GM21528 (cell line): ENCODE results near the gene ADARB1.
"Not testable (repeated sequence)": the region's sequence is repeated elsewhere in the genome, so short reads cannot be mapped to it uniquely, and the experiment has no call there.

Source experiments
- ATAC-seq: cut with Tn5 transposase; IDR thresholded peaks from one replicate; pipeline ENCODE4 v1.9.1; 2021; ENCODE audit warnings: mild to moderate bottlenecking, moderate library complexity; ENCODE audit not compliant: unreplicated experiment, low FRiP score

Gene ADARB1

GRCh38 chr21:45132841-45133573, 58.6 kb downstream of the ADARB1 start:
- ATAC-seq, result no peak

- not testable (repeated sequence) for ATAC-seq
These were observed 59.3 kb downstream of the ADARB1 start for GRCh38 chr21:45133574-45134278.

- ATAC-seq, result no peak
These were observed 60.1 kb downstream of the ADARB1 start for GRCh38 chr21:45134279-45135076.

GRCh38 chr21:45135122-45135521, 60.7 kb downstream of the ADARB1 start:
- ATAC-seq, result no peak

GRCh38 chr21:45135868-45136267, 61.5 kb downstream of the ADARB1 start:
- ATAC-seq, result no peak

GRCh38 chr21:45136500-45136899, 62.1 kb downstream of the ADARB1 start:
- no peak for ATAC-seq

GRCh38 chr21:45136927-45137611, 62.7 kb downstream of the ADARB1 start:
- ATAC-seq, result no peak

GRCh38 chr21:45137612-45137937, 63.2 kb downstream of the ADARB1 start:
- ATAC-seq, result no peak

GRCh38 chr21:45138199-45139002, 64.0 kb downstream of the ADARB1 start:
- no peak for ATAC-seq

- ATAC-seq, result not testable (repeated sequence)
These were observed 64.6 kb downstream of the ADARB1 start for GRCh38 chr21:45139003-45139360.

GRCh38 chr21:45139473-45139872, 65.1 kb downstream of the ADARB1 start:
- ATAC-seq, result no peak

GRCh38 chr21:45140346-45140940, 66.1 kb downstream of the ADARB1 start:
- peak; percentile 77 for ATAC-seq

- not testable (repeated sequence) for ATAC-seq
These were observed 66.6 kb downstream of the ADARB1 start for GRCh38 chr21:45140944-45141343.

- no peak for ATAC-seq
These were observed 67.1 kb downstream of the ADARB1 start for GRCh38 chr21:45141507-45141906.

GRCh38 chr21:45142469-45143308, 68.3 kb downstream of the ADARB1 start:
- no peak for ATAC-seq

GRCh38 chr21:45143855-45144254, 69.5 kb downstream of the ADARB1 start:
- no peak for ATAC-seq

- ATAC-seq, result no peak
These were observed 70.8 kb downstream of the ADARB1 start for GRCh38 chr21:45145146-45145545.

GRCh38 chr21:45145846-45146245, 71.5 kb downstream of the ADARB1 start:
- not testable (repeated sequence) for ATAC-seq

- ATAC-seq, result no peak
These were observed 71.9 kb downstream of the ADARB1 start for GRCh38 chr21:45146306-45146705.
